ENCODE data around the gene ACSF2. TPM values are rescaled to one million over a fixed set of nuclear protein-coding genes. Genes with fewer than 3 reads are reported as not detected.

The ACSF2 gene
- total RNA-seq, 1 experiment from 2014 or later: 12.2 TPM

- H4K91ac ChIP-seq (ENCODE audit: insufficient read length, low read depth, low read length): no peak overlapping the region
- no peak overlapping the region for H2BK5ac ChIP-seq (ENCODE audit: insufficient read length, low read length)
- H3K27ac ChIP-seq (ENCODE audit: insufficient read length, low read depth, low read length): no peak overlapping the region
- WGBS (ENCODE audit: extremely low coverage, insufficient read length, low lambda C conversion rate): no CpG with 5 or more reads among the region's 4 CpGs
- no peak overlapping the region for H3K18ac ChIP-seq (ENCODE audit: insufficient read length, low read depth, low read length)
- peaks cover 9% of the 10 kb centered on the region; the same call in 1 of the 2 replicates for H3K27me3 Mint-ChIP-seq (ENCODE audit: low read depth)
- no peak overlapping the region for H3K4ac ChIP-seq (ENCODE audit: low read depth, low read length)
- no peak overlapping the region for H2BK15ac ChIP-seq (ENCODE audit: low read depth, low read length)
- TF ChIP-seq CTCF (conservative IDR thresholded peaks at IDR 0.05): no peak
- H3K27me3 ChIP-seq (ENCODE audit: insufficient read depth, low read length): no peaks in the 10 kb centered on the region
- H3K23ac ChIP-seq (ENCODE audit: insufficient read length, low read depth, low read length): no peak overlapping the region
- no peaks in the 10 kb centered on the region for H3K36me3 Mint-ChIP-seq (ENCODE audit: insufficient read depth in 1 of 3, low read depth in 3 of 3)
- no peaks in the 10 kb centered on the region for H3K9me3 Mint-ChIP-seq
- no peaks in the 10 kb centered on the region for H3K9me3 ChIP-seq (ENCODE audit: control insufficient read depth, low read depth, low read length)
- no peak overlapping the region for H3K9ac ChIP-seq (ENCODE audit: extremely low read depth, insufficient read length, low read length)
- no peak overlapping the region for H3K4me3 Mint-ChIP-seq
- no peak overlapping the region for H2AFZ ChIP-seq (ENCODE audit: low read length)
- H3K79me2 ChIP-seq (ENCODE audit: insufficient read depth, low read length): no peaks in the 10 kb centered on the region
- no peak overlapping the region for H3K56ac ChIP-seq (ENCODE audit: insufficient read length, low read depth, low read length)
- H3T11ph ChIP-seq (ENCODE audit: low read length): no peak overlapping the region
- DNase-seq: no peak
- H2BK120ac ChIP-seq (ENCODE audit: low read depth, low read length, poor library complexity, severe bottlenecking): no peak overlapping the region
- no peaks in the 10 kb centered on the region for H4K20me1 ChIP-seq (ENCODE audit: control insufficient read depth, insufficient read depth, insufficient read length)
- H3K4me1 ChIP-seq (ENCODE audit: insufficient read depth, low read length): no peaks in the 10 kb centered on the region
- H3K14ac ChIP-seq (ENCODE audit: insufficient read depth, low read length): no peak overlapping the region
- H3K79me1 ChIP-seq (ENCODE audit: insufficient read depth, low read depth, low read length, poor library complexity, severe bottlenecking): no peaks in the 10 kb centered on the region
- no peak overlapping the region for H4K5ac ChIP-seq (ENCODE audit: insufficient read length, low read depth, low read length)
- no peak overlapping the region for H3K4me2 ChIP-seq (ENCODE audit: insufficient read depth, insufficient read length, low read length)
- no peak overlapping the region for H4K8ac ChIP-seq (replicated peaks; ENCODE audit: insufficient read length, low read depth, low read length)
- no peak overlapping the region for H2AK5ac ChIP-seq (ENCODE audit: insufficient read length, low read length)
- peaks cover 13 to 18% of the 10 kb centered on the region in 2 experiments for H3K4me1 Mint-ChIP-seq
- no peaks in the 10 kb centered on the region for H3K23me2 ChIP-seq (ENCODE audit: insufficient read length, low read depth, low read length, poor library complexity, severe bottlenecking)
- H3K27ac Mint-ChIP-seq: no peak overlapping the region
- no peak overlapping the region for H2BK20ac ChIP-seq (ENCODE audit: low read depth, low read length, poor library complexity, severe bottlenecking)
- H2BK12ac ChIP-seq (ENCODE audit: insufficient read length, low read depth, low read length): no peak overlapping the region
Measured at GRCh38 chr17:50517011-50517410, 91.0 kb downstream of the ACSF2 start.
